GM19099 (cell line): ENCODE results near the gene ALOX12B.

Experiments
- POLR2A ChIP-seq: IDR thresholded peaks from 3 replicates; pipeline ENCODE4 v1.6.1; 2011; ENCODE audit warnings: low read depth; ENCODE audit not compliant: insufficient read length; ENCODE audit errors: extremely low read depth

ALOX12B gene

GRCh38 chr17:8121681-8122421, 34.3 kb upstream of the ALOX12B start:
- TF ChIP-seq POLR2A = no peak

- no peak for TF ChIP-seq POLR2A
These were observed 33.8 kb upstream of the ALOX12B start for GRCh38 chr17:8121407-8121680.

- no peak for TF ChIP-seq POLR2A
These were observed 33.2 kb upstream of the ALOX12B start for GRCh38 chr17:8120520-8121406.

GRCh38 chr17:8119581-8120519, 32.3 kb upstream of the ALOX12B start:
- no peak for TF ChIP-seq POLR2A

- TF ChIP-seq POLR2A = no peak
These were observed 31.5 kb upstream of the ALOX12B start for GRCh38 chr17:8118769-8119580.

- TF ChIP-seq POLR2A = no peak
These were observed 30.7 kb upstream of the ALOX12B start, which contains the start of gene ALOXE3 for GRCh38 chr17:8117980-8118768. ALOXE3 (minus strand) TSS chr17:8118514; CDS start chr17:8117990, 524 bp downstream.

GRCh38 chr17:8117367-8117979, 30.0 kb upstream of the ALOX12B start:
- no peak for TF ChIP-seq POLR2A

- TF ChIP-seq POLR2A = no peak
These were observed 29.3 kb upstream of the ALOX12B start for GRCh38 chr17:8116776-8117175.

- no peak for TF ChIP-seq POLR2A
These were observed 23.4 kb upstream of the ALOX12B start for GRCh38 chr17:8110907-8111306.

- TF ChIP-seq POLR2A = no peak
These were observed 22.9 kb upstream of the ALOX12B start for GRCh38 chr17:8110456-8110804.

- TF ChIP-seq POLR2A = no peak
These were observed 22.3 kb upstream of the ALOX12B start for GRCh38 chr17:8109661-8110455.

GRCh38 chr17:8108972-8109660, 21.6 kb upstream of the ALOX12B start:
- no peak for TF ChIP-seq POLR2A
